Measurements from ENCODE around the gene PFKP.
A peak's percentile ranks its signal among the peaks of the same experiment; 100 is the strongest.
"Not testable (repeated sequence)": the region's sequence is repeated elsewhere in the genome, so short reads cannot be mapped to it uniquely, and the experiment has no call there.

PFKP gene

GRCh38 chr10:3163879-3164278, 96.5 kb downstream of the PFKP start:
- no peak for DNase-seq

GRCh38 chr10:3165196-3165595, 97.8 kb downstream of the PFKP start:
- DNase-seq = no peak

DNA sequence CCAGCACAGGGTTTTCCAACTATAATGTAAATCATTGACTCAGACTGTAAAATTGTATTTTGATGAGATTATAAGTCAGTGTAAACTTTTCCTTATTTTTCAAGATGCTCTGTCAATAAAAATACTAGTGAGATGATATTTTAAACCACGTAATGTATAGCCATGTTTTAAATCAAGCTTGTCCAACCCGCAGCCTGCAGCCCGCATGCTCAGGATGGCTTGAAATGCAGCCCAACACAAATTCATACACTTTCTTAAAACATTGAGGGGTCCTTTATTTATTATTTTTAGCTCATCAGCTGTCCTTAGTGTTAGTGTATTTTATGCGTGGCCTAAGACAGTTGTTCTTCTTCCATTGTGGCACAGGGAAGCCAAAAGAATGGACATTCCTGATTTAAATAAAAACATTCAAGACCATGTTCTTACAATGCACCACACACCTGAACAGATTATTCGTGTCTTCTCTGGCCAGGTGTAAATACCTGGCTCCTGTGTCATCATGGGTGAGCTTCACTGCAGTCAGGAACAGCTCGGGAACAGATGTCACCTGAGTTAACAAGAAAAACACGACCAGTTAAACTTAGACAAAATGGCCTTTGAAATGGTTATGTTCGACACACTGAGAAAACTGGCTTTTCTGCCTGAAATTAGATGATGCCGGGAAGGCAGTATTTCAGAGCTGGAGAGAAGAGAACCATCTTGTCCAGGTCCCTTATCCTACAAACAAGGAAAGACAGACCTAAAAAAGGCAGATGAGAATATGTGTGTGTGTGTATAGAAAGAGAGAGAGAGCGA, 99.3 kb downstream of the PFKP start:
- no peak for DNase-seq

GRCh38 chr10:3167611-3168330, 100.4 kb downstream of the PFKP start:
- DNase-seq = no peak

GRCh38 chr10:3169271-3169670, 101.9 kb downstream of the PFKP start:
- DNase-seq = no peak

DNA sequence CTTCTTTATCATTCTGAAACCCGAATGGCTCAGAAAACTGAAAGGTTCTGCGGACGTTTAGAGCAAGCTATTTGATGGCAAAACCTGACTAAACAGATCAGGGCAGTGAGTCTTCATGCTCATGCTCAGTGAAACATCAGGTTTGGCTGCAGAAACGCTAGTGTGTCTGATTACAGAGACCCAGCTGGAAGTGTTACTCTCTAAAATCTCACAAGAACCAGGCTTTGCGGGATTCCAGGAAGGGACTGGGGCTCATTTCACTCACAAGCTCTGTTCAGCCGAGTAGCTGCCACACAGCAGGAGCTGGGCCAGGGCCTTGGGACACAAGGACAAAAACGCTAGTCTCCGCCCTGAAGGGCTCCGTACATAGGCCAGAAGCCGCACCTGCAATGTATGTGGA, 102.3 kb downstream of the PFKP start:
- DNase-seq = no peak

- not testable (repeated sequence) for DNase-seq
Measured at GRCh38 chr10:3171488-3171887, 104.1 kb downstream of the PFKP start.

GRCh38 chr10:3172081-3172445, 104.7 kb downstream of the PFKP start:
- peak in 1 of 5 experiments; percentile 38 for DNase-seq

GRCh38 chr10:3172446-3173170, 105.3 kb downstream of the PFKP start, which contains the start of gene PITRM1:
Gene PITRM1 (minus strand): TSS chr10:3172782. CDS start chr10:3172772, 10 bp downstream.
- peak; percentile 97 to 100 (median 99) for DNase-seq

DNA sequence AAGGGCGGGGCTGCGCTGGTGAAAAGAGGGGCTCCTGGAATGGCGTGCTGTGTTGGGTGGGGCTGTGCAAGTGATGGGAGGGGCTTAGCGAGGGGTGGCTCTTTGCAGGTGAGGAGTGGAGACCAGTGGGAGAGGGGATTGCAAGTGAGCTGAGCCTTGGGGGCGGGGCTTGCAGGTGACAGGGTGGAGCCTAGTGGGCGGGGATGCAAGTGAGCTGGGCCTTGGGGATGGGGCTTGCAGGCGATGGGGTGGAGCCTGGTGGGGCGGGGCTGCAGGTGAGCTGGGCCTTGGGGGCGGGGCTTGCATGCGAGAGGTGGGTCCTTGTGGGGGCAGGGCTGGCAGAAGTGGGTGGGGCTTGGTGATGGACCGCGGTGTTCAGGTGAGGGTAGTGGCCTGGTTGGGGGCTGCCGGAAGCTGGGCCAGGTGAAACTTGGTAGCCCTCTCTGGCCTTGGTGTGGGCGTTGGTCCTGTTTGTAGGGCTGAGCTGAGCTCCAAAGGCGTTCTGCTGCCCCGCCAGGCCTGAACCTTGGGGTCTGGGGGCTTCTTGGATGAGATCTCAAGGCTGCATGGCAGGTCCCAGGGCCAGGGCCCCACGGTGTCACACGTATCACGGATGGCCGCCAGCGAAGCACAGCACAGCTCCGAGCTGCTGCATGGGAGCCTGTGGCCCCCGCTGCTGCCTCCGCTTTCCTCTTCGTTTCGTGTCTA, 106.0 kb downstream of the PFKP start:
- peak in 2 of 5 experiments; percentile 72 to 84 for DNase-seq

- no peak for DNase-seq
Measured at GRCh38 chr10:3178042-3178441, 110.7 kb downstream of the PFKP start.

DNA sequence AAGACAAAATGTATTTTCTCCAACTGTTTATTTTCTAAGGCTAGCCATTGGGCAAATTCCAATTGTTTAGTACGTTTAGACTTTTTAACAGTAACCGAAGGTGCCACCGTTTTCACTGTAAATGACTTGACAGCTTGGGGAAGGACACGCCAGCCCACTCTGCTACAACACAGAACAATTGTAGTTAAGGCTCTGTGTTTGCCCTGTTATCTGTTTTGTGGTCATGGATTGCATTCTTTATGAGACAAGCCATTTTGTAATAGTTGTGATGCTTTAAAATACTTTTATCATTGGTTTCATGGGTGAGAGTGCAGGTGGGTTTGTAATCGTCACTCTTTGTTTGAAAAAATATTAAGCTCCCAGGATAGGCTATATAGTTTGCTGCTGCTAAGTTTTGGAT, 111.8 kb downstream of the PFKP start:
- DNase-seq = no peak

- no peak for DNase-seq
Measured at GRCh38 chr10:3180355-3181025, 113.1 kb downstream of the PFKP start.

DNA sequence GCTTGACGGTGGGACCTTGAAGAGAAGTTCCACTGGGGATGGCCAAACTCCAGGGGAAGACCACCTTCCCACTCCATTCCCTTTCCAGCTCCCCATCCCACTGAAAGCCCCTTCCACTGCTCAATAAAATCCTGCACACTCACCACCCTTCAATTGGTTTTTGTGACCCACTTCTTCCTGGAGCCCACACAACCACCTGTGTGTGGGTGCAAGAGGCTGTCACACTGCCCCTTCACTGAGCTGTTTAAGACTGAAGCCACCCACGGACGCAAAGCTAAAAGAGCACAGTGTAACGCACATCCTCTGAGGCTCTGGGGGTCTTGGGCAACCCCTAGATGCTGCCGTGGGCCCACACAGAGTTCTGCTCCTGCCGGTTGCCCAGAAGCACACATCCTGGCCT, 118.0 kb downstream of the PFKP start:
- no peak for DNase-seq

DNA sequence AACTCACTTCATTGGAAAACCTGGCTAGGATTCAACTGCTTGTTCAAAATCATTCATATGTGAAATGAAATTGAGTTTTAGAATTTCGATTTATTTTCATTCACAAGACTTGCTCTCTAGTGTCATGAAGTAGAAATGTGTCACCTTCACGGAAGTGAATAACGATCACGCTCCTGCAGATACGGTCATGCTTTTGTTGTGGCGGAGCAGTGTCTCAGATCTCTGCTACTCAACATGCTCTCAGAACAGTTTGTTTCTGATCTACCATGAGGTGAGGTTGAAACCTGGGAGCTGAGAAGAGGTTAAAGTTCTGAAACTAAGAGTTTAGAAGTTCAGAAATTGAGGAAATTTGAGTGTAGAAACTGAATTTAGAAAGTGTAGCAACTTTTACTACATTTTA, 119.0 kb downstream of the PFKP start:
- DNase-seq = peak in 2 of 5 experiments; percentile 27 to 77

Data from T-helper 2 cell (primary cell).